ENCODE measurements around the gene IL1RAPL2. TPM values are rescaled to one million over a fixed set of nuclear protein-coding genes. Genes with fewer than 3 reads are reported as not detected.

IL1RAPL2 gene
- total and polyA plus RNA-seq, 10 of the 15 experiments (the other 5 are each of a cell fraction or from before 2014, with no cell fraction given) = 0.19 TPM; not detected in 9

GRCh38 chrX:105662248-105662647, 1096.2 kb downstream of the IL1RAPL2 start:
- no peaks in the 10 kb centered on the region for H3K4me1 ChIP-seq (ENCODE audit: control insufficient read depth, insufficient read depth, low read length)
- H3K27me3 ChIP-seq (replicated peaks in 1 of 2; ENCODE audit: control insufficient read depth in 2 of 2, insufficient read depth in 2 of 2, low read length in 1 of 2) = no peaks in the 10 kb centered on the region
- SMC1A ChIA-PET (ENCODE audit: uncharacterized antibody, unreplicated experiment) = no interaction called here
- intact Hi-C loops (cut with micrococcal nuclease; ENCODE audit: unreplicated experiment) (no loop called here), in situ Hi-C loops (cut with MboI) (no loop called here)
- DNase-seq (ENCODE audit: low read depth, low spot score) (no peak), FAIRE-seq (no peak), ATAC-seq (no peak)
- no peak overlapping the region for H3K4me3 ChIP-seq
- H3K79me2 ChIP-seq (ENCODE audit: control insufficient read depth, insufficient read depth, low read length) = no peaks in the 10 kb centered on the region
- POLR2A ChIA-PET = no interaction called here
- H3K9ac ChIP-seq (ENCODE audit: control insufficient read depth, insufficient read depth, low read length) = no peak overlapping the region
- no TSS peak for BruUV-seq (replicated peaks)
- CTCF ChIA-PET = no interaction called here
- RAD21 ChIA-PET (ENCODE audit: unreplicated experiment) = no interaction called here
- H3K4me2 ChIP-seq (ENCODE audit: control insufficient read depth, insufficient read depth) = no peak overlapping the region
- WGBS (ENCODE audit: insufficient coverage, insufficient replicate concordance, low lambda C conversion rate, missing lambda C conversion rate) = 88% methylated on average over 2 of the region's 2 CpGs
- no peaks in the 10 kb centered on the region for H4K20me1 ChIP-seq (ENCODE audit: control insufficient read depth, insufficient read depth)
- H3K36me3 ChIP-seq (ENCODE audit: control insufficient read depth in 2 of 2, insufficient read depth in 2 of 2, low read length in 1 of 2) = no peaks in the 10 kb centered on the region
- no peak overlapping the region for H3K27ac ChIP-seq (ENCODE audit: control insufficient read depth, insufficient read depth)
- H2AFZ ChIP-seq (ENCODE audit: control insufficient read depth, low read depth, low read length) = no peak overlapping the region
- no peaks in the 10 kb centered on the region for H3K9me3 ChIP-seq (replicated peaks; ENCODE audit: control insufficient read depth, insufficient read depth, low read length)
- no peak for TF ChIP-seq TARDBP (IDR thresholded peaks at IDR 0.05; ENCODE audit: borderline replicate concordance)
- no peak for TF ChIP-seq SIN3A (IDR thresholded peaks at IDR 0.05; ENCODE audit: low read depth, low read length)
- no peak for TF ChIP-seq ZNF24 (IDR thresholded peaks at IDR 0.05)
- TF ChIP-seq MXI1 (IDR thresholded peaks at IDR 0.05; ENCODE audit: low read depth, low read length) = no peak
- no peak for TF ChIP-seq HSF1 (IDR thresholded peaks at IDR 0.05; ENCODE audit: low read depth, low read length)

GRCh38 chrX:105664243-105664642, 1098.2 kb downstream of the IL1RAPL2 start:
- ATAC-seq = no peak
- POLR2A ChIA-PET = no interaction called here
- in situ Hi-C loops (cut with MboI) (no loop called here), intact Hi-C loops (cut with micrococcal nuclease; ENCODE audit: unreplicated experiment) (no loop called here)
- Histone ChIP-seq H3K4me2 (ENCODE audit: control insufficient read depth, insufficient read depth) (no peak overlapping the region), H3K9me3 (replicated peaks; ENCODE audit: control insufficient read depth, insufficient read depth, low read length) (no peaks in the 10 kb centered on the region), H2AFZ (ENCODE audit: control insufficient read depth, low read depth, low read length) (no peak overlapping the region), H3K4me1 (ENCODE audit: control insufficient read depth, insufficient read depth, low read length) (no peaks in the 10 kb centered on the region), H3K9ac (ENCODE audit: control insufficient read depth, insufficient read depth, low read length) (no peak overlapping the region), H3K79me2 (ENCODE audit: control insufficient read depth, insufficient read depth, low read length) (no peaks in the 10 kb centered on the region), H3K4me3 (no peak overlapping the region), H3K27me3 (replicated peaks in 1 of 2; ENCODE audit: control insufficient read depth in 2 of 2, insufficient read depth in 2 of 2, low read length in 1 of 2) (no peaks in the 10 kb centered on the region), H4K20me1 (ENCODE audit: control insufficient read depth, insufficient read depth) (no peaks in the 10 kb centered on the region), H3K27ac (ENCODE audit: control insufficient read depth, insufficient read depth) (no peak overlapping the region), H3K36me3 (ENCODE audit: control insufficient read depth in 2 of 2, insufficient read depth in 2 of 2, low read length in 1 of 2) (no peaks in the 10 kb centered on the region)
- SMC1A ChIA-PET (ENCODE audit: uncharacterized antibody, unreplicated experiment) = interaction anchor here (0.5 to 0.9 kb wide), 2 partner anchors 8 to 401 kb away, joined by 4 read pairs; no protein-coding TSS in a partner anchor
- CTCF ChIA-PET = no interaction called here
- WGBS (ENCODE audit: insufficient coverage, insufficient replicate concordance, low lambda C conversion rate, missing lambda C conversion rate) = 0% methylated on average over 2 of the region's 2 CpGs
- DNase-seq (ENCODE audit: low read depth, low spot score) = no peak
- BruUV-seq (replicated peaks) = no TSS peak
- RAD21 ChIA-PET (ENCODE audit: unreplicated experiment) = no interaction called here
- no peak for FAIRE-seq
- TF ChIP-seq ATF3 (IDR thresholded peaks at IDR 0.05; ENCODE audit: borderline replicate concordance, extremely low read depth, low read depth, low read length) (no peak), RELA (IDR thresholded peaks at IDR 0.05; ENCODE audit: borderline replicate concordance, partially characterized antibody) (no peak), KDM1A (IDR thresholded peaks at IDR 0.05; ENCODE audit: borderline replicate concordance) (no peak), PKNOX1 (IDR thresholded peaks at IDR 0.05) (no peak), PRDM15 (CRISPR knock-in tag; IDR thresholded peaks at IDR 0.05) (no peak), SUZ12 (IDR thresholded peaks at IDR 0.05; ENCODE audit: unreplicated experiment) (no peak), RB1 (IDR thresholded peaks at IDR 0.05; ENCODE audit: borderline replicate concordance) (no peak)
